GM21447 (cell line): ENCODE measurements around the gene TMEM240.
"Not testable (repeated sequence)": the region's sequence is repeated elsewhere in the genome, so short reads cannot be mapped to it uniquely, and the experiment has no call there.

ENCODE experiments used
- ATAC-seq: cut with Tn5 transposase; IDR thresholded peaks from one replicate; pipeline ENCODE4 v1.9.1; 2021; ENCODE audit not compliant: unreplicated experiment

TMEM240 gene

GRCh38 chr1:1527092-1527816 is 13.2 kb downstream of the TMEM240 start:
- no peak for ATAC-seq

GRCh38 chr1:1526476-1526875 is 13.9 kb downstream of the TMEM240 start:
- ATAC-seq = not testable (repeated sequence)

GRCh38 chr1:1524750-1525383 is 15.6 kb downstream of the TMEM240 start:
- ATAC-seq = not testable (repeated sequence)

GRCh38 chr1:1523651-1524050 is 16.8 kb downstream of the TMEM240 start:
- ATAC-seq = not testable (repeated sequence)

GRCh38 chr1:1523226-1523625 is 17.2 kb downstream of the TMEM240 start:
- not testable (repeated sequence) for ATAC-seq

- ATAC-seq = not testable (repeated sequence)
Measured at GRCh38 chr1:1522536-1522935, 17.9 kb downstream of the TMEM240 start.

GRCh38 chr1:1521331-1521730 is 19.1 kb downstream of the TMEM240 start:
- ATAC-seq = no peak

GRCh38 chr1:1519805-1520505 is 20.5 kb downstream of the TMEM240 start:
- ATAC-seq = not testable (repeated sequence)

- ATAC-seq = not testable (repeated sequence)
Measured at GRCh38 chr1:1518621-1519007, 21.8 kb downstream of the TMEM240 start.

- no peak for ATAC-seq
Measured at GRCh38 chr1:1517973-1518620, 22.3 kb downstream of the TMEM240 start.

- not testable (repeated sequence) for ATAC-seq
Measured at GRCh38 chr1:1516923-1517322, 23.5 kb downstream of the TMEM240 start.

GRCh38 chr1:1514376-1514775 is 26.0 kb downstream of the TMEM240 start:
- not testable (repeated sequence) for ATAC-seq

- not testable (repeated sequence) for ATAC-seq
Measured at GRCh38 chr1:1513675-1514074, 26.7 kb downstream of the TMEM240 start.

- ATAC-seq = peak; percentile 21
Measured at GRCh38 chr1:1512425-1512824, 28.0 kb downstream of the TMEM240 start.

GRCh38 chr1:1511533-1512285 is 28.7 kb downstream of the TMEM240 start, which contains the start of gene ATAD3A:
Gene ATAD3A (plus strand): TSS chr1:1512162. CDS start chr1:1512269, 107 bp downstream.
- ATAC-seq = peak; percentile 84

- no peak for ATAC-seq
Measured at GRCh38 chr1:1510912-1511532, 29.4 kb downstream of the TMEM240 start.

GRCh38 chr1:1509465-1509850 is 31.0 kb downstream of the TMEM240 start:
- not testable (repeated sequence) for ATAC-seq

- not testable (repeated sequence) for ATAC-seq
Measured at GRCh38 chr1:1508775-1509464, 31.5 kb downstream of the TMEM240 start.

GRCh38 chr1:1507305-1507704 is 33.1 kb downstream of the TMEM240 start:
- ATAC-seq = no peak
